ENCODE measurements around the gene FKRP.
"Not testable (repeated sequence)": the region's sequence is repeated elsewhere in the genome, so short reads cannot be mapped to it uniquely, and the experiment has no call there.

Gene FKRP

GRCh38 chr19:46759817-46760333 is 14.0 kb downstream of the FKRP start:
- DNase-seq (ENCODE audit: low spot score), result no peak

GRCh38 chr19:46760363-46760762 is 14.5 kb downstream of the FKRP start:
- DNase-seq (ENCODE audit: low spot score), result no peak

GRCh38 chr19:46760897-46761296 is 15.0 kb downstream of the FKRP start:
- DNase-seq (ENCODE audit: low spot score), result not testable (repeated sequence)

- no peak for DNase-seq (ENCODE audit: low spot score)
These were observed 15.6 kb downstream of the FKRP start for GRCh38 chr19:46761418-46761831.

GRCh38 chr19:46762245-46762890 is 16.5 kb downstream of the FKRP start:
- DNase-seq (ENCODE audit: low spot score), result no peak

- DNase-seq (ENCODE audit: low spot score), result no peak
These were observed 19.0 kb downstream of the FKRP start for GRCh38 chr19:46764817-46765291.

- DNase-seq (ENCODE audit: low spot score), result peak; percentile 75
These were observed 20.9 kb downstream of the FKRP start for GRCh38 chr19:46766569-46767317.

- not testable (repeated sequence) for DNase-seq (ENCODE audit: low spot score)
These were observed 22.9 kb downstream of the FKRP start for GRCh38 chr19:46768746-46769145.

- no peak for DNase-seq (ENCODE audit: low spot score)
These were observed 26.5 kb downstream of the FKRP start for GRCh38 chr19:46772170-46773017.

- DNase-seq (ENCODE audit: low spot score), result no peak
These were observed 27.2 kb downstream of the FKRP start for GRCh38 chr19:46773018-46773399.

- DNase-seq (ENCODE audit: low spot score), result no peak
These were observed 29.9 kb downstream of the FKRP start for GRCh38 chr19:46775642-46776258.

- DNase-seq (ENCODE audit: low spot score), result no peak
These were observed 31.4 kb downstream of the FKRP start for GRCh38 chr19:46776927-46777911.

- DNase-seq (ENCODE audit: low spot score), result not testable (repeated sequence)
These were observed 32.2 kb downstream of the FKRP start for GRCh38 chr19:46777956-46778645.

- no peak for DNase-seq (ENCODE audit: low spot score)
These were observed 36.6 kb downstream of the FKRP start for GRCh38 chr19:46782355-46783019.

GRCh38 chr19:46783670-46784069 is 37.8 kb downstream of the FKRP start:
- DNase-seq (ENCODE audit: low spot score), result no peak

- peak; percentile 90 for DNase-seq (ENCODE audit: low spot score)
These were observed 38.6 kb downstream of the FKRP start for GRCh38 chr19:46784262-46785053.

GRCh38 chr19:46785054-46785979 is 39.5 kb downstream of the FKRP start:
- peak; percentile 15 for DNase-seq (ENCODE audit: low spot score)

GRCh38 chr19:46785980-46786235 is 40.1 kb downstream of the FKRP start:
- no peak for DNase-seq (ENCODE audit: low spot score)
